Vagina (tissue), 2 donors: Measurements from ENCODE around the gene GATA2. TPM values are rescaled to one million over a fixed set of nuclear protein-coding genes. Genes with fewer than 3 reads are reported as not detected.

Source experiments
- DNase-seq, 2 donors: peaks; one replicate each; pipeline ENCODE4 v3.0.0-alpha.2; 2017; ENCODE audit errors: extremely low spot score in 2 of 2
- H3K27ac ChIP-seq: fragments of 200-600 bp; sonication (generic); one replicate; pipeline ENCODE4 v1.5.1; 2019
- H3K27me3 ChIP-seq: fragments of 200-600 bp; sonication (generic); one replicate; pipeline ENCODE4 v1.5.1; 2019
- H3K36me3 ChIP-seq, 2 donors: fragments of 200-600 bp; sonication (generic); one replicate each; pipeline ENCODE4 v1.5.1; 2017 to 2019
- H3K4me1 ChIP-seq: fragments of 200-600 bp; sonication (generic); one replicate; pipeline ENCODE4 v1.5.1; 2019
- H3K4me3 ChIP-seq, 2 donors: fragments of 200-600 bp; sonication (generic); 1 replicate in 1 of 2; 2 replicates in 1 of 2; pipeline ENCODE4 v1.5.1; 2016 to 2019
- H3K9me3 ChIP-seq: fragments of 200-600 bp; sonication (generic); one replicate; pipeline ENCODE4 v1.5.1; 2019
- CTCF ChIP-seq, 3 experiments: fragments of 450-650 bp in 2 of 3; fragments of 200-600 bp in 1 of 3; sonication (generic) in 1 of 3; IDR thresholded peaks; one replicate each; pipeline ENCODE4 v1.5.1; 2017 to 2019; ENCODE audit warnings: antibody characterized with exemption in 3 of 3, mild to moderate bottlenecking in 2 of 3, moderate library complexity in 2 of 3
- POLR2A ChIP-seq, 2 donors: fragments of 450-650 bp; IDR thresholded peaks; one replicate each; pipeline ENCODE4 v1.6.1; 2017; ENCODE audit warnings: antibody characterized with exemption in 2 of 2, mild to moderate bottlenecking in 2 of 2, moderate library complexity in 2 of 2
- POLR2AphosphoS5 ChIP-seq, 2 donors: sonication (generic); formaldehyde crosslinking; IDR thresholded peaks; one replicate each; pipeline ENCODE4 v1.9.0; 2017; ENCODE audit warnings: antibody characterized with exemption in 2 of 2, mild to moderate bottlenecking in 2 of 2, low read depth in 1 of 2; ENCODE audit not compliant: insufficient read depth in 1 of 2
- intact Hi-C: fragments of 100-400 bp; cut with DNase I; formaldehyde crosslinking; loops from one replicate; pipeline ENCODE4 v1.15.1; 2023
- total RNA-seq: library from RNA; depleted of rRNA; stranded (reverse); fragments of >200 nt; gene quantifications from one replicate; pipeline ENCODE4 v1.2.3, GENCODE V29; 2016

GATA2 gene
- total RNA-seq, 1 donor from 2014 or later: 50.6 TPM

- H3K4me3 ChIP-seq: no peak overlapping the region
- intact Hi-C loops: no loop called here
- H3K4me1 ChIP-seq: no peaks in the 10 kb centered on the region
- no peak overlapping the region for H3K27ac ChIP-seq
- no peaks in the 10 kb centered on the region for H3K27me3 ChIP-seq
- no peaks in the 10 kb centered on the region for H3K36me3 ChIP-seq
- no peak for DNase-seq
- H3K9me3 ChIP-seq: no peaks in the 10 kb centered on the region
- TF ChIP-seq CTCF (IDR thresholded peaks at IDR 0.05) (no peak), POLR2AphosphoS5 (IDR thresholded peaks at IDR 0.05; ENCODE audit: insufficient read depth in 1 of 2, low read depth in 1 of 2) (no peak), POLR2A (IDR thresholded peaks at IDR 0.05) (no peak)
These were observed 36.9 kb downstream of the GATA2 start for GRCh38 chr3:128455786-128456748.

- Histone ChIP-seq H3K9me3 (no peaks in the 10 kb centered on the region), H3K36me3 (no peaks in the 10 kb centered on the region), H3K27me3 (no peaks in the 10 kb centered on the region), H3K4me3 (no peak overlapping the region), H3K4me1 (no peaks in the 10 kb centered on the region), H3K27ac (no peak overlapping the region)
- intact Hi-C loops: no loop called here
- DNase-seq: no peak
- TF ChIP-seq POLR2AphosphoS5 (IDR thresholded peaks at IDR 0.05; ENCODE audit: insufficient read depth in 1 of 2, low read depth in 1 of 2) (no peak), CTCF (IDR thresholded peaks at IDR 0.05) (no peak), POLR2A (IDR thresholded peaks at IDR 0.05) (no peak)
These were observed 37.9 kb downstream of the GATA2 start for GRCh38 chr3:128455116-128455515.

GRCh38 chr3:128454310-128454618 is 38.7 kb downstream of the GATA2 start:
- TF ChIP-seq CTCF (IDR thresholded peaks at IDR 0.05): no peak
- TF ChIP-seq POLR2A (IDR thresholded peaks at IDR 0.05): no peak
- no peak for TF ChIP-seq POLR2AphosphoS5 (IDR thresholded peaks at IDR 0.05; ENCODE audit: insufficient read depth in 1 of 2, low read depth in 1 of 2)
- DNase-seq: no peak
- Histone ChIP-seq H3K27ac (no peak overlapping the region), H3K27me3 (no peaks in the 10 kb centered on the region), H3K36me3 (no peaks in the 10 kb centered on the region), H3K9me3 (no peaks in the 10 kb centered on the region), H3K4me1 (no peaks in the 10 kb centered on the region), H3K4me3 (no peak overlapping the region)
- intact Hi-C loops: no loop called here

GRCh38 chr3:128453501-128454309 is 39.3 kb downstream of the GATA2 start:
- Histone ChIP-seq H3K4me1 (no peaks in the 10 kb centered on the region), H3K36me3 (no peaks in the 10 kb centered on the region), H3K9me3 (no peaks in the 10 kb centered on the region), H3K27ac (no peak overlapping the region), H3K4me3 (no peak overlapping the region), H3K27me3 (no peaks in the 10 kb centered on the region)
- no peak for TF ChIP-seq POLR2AphosphoS5 (IDR thresholded peaks at IDR 0.05; ENCODE audit: insufficient read depth in 1 of 2, low read depth in 1 of 2)
- no peak for DNase-seq
- intact Hi-C loops: no loop called here

- no peak for DNase-seq
- TF ChIP-seq POLR2AphosphoS5 (IDR thresholded peaks at IDR 0.05; ENCODE audit: insufficient read depth in 1 of 2, low read depth in 1 of 2) (no peak), POLR2A (IDR thresholded peaks at IDR 0.05) (no peak)
- no peaks in the 10 kb centered on the region for H3K36me3 ChIP-seq
- H3K4me3 ChIP-seq: no peak overlapping the region
- intact Hi-C loops: no loop called here
- H3K4me1 ChIP-seq: no peaks in the 10 kb centered on the region
- H3K9me3 ChIP-seq: no peaks in the 10 kb centered on the region
- H3K27me3 ChIP-seq: no peaks in the 10 kb centered on the region
- no peak overlapping the region for H3K27ac ChIP-seq
These were observed 40.2 kb downstream of the GATA2 start for GRCh38 chr3:128452678-128453275.
